NT2/D1 (cell line): ENCODE measurements around the gene ITPK1.

ENCODE experiments used
- SUZ12 ChIP-seq: IDR thresholded peaks from 2 replicates; pipeline ENCODE4 v1.6.1; 2011; ENCODE audit not compliant: insufficient read length, insufficient read depth; ENCODE audit errors: extremely low read depth
- YY1 ChIP-seq: IDR thresholded peaks from 2 replicates; pipeline ENCODE4 v1.6.1; 2011; ENCODE audit not compliant: insufficient read length, insufficient read depth
- ZNF274 ChIP-seq: IDR thresholded peaks from 2 replicates; pipeline ENCODE4 v1.6.1; 2011; ENCODE audit warnings: mild to moderate bottlenecking, low read depth, low read length

- TF ChIP-seq SUZ12: no peak
- no peak for TF ChIP-seq YY1
- TF ChIP-seq ZNF274: no peak
Measured at GRCh38 chr14:92942136-92942535, 173.6 kb downstream of the ITPK1 start.
